Keratinocyte (primary cell): ENCODE results near the gene BRIP1.

Source experiments
- EZH2 ChIP-seq: IDR thresholded peaks from one replicate; pipeline ENCODE4 v1.6.1; 2012; ENCODE audit warnings: inconsistent platforms, mild to moderate bottlenecking, low read length, moderate library complexity
- TF ChIP-seq, protein P1 (sequence below), 3 experiments: IDR thresholded peaks in 1 of 3; conservative IDR thresholded peaks in 1 of 3; optimal IDR thresholded peaks in 1 of 3; 2 replicates in 2 of 3; 3 replicates in 1 of 3; pipeline versions ENCODE3 to v1.5.1; 2011; ENCODE audit warnings: low read length in 3 of 3, mild to moderate bottlenecking in 3 of 3, moderate library complexity in 2 of 3, control low read depth in 1 of 3, inconsistent platforms in 1 of 3; ENCODE audit not compliant: insufficient read depth in 2 of 3; ENCODE audit errors: extremely low read depth in 1 of 3

DNA sequence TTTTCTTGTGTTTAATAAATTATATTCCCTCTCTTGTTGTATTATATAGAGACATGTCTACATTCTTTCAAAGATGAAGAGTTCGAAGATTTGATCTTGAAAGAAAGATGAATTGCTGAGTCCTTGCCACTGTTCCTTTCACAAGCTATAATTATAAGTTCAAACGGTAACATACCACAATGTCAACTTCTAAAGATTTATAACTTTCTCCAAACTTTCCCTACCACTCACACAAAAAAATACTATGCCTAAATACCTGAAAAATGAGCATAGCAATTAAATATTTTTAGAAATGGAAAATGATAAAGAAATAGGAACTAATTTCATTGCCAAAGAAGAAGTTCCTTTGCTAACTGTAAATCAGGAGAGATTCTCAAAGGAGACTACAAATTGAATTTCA lies 50.6 kb downstream of the BRIP1 start:
- TF ChIP-seq, protein P1, sequence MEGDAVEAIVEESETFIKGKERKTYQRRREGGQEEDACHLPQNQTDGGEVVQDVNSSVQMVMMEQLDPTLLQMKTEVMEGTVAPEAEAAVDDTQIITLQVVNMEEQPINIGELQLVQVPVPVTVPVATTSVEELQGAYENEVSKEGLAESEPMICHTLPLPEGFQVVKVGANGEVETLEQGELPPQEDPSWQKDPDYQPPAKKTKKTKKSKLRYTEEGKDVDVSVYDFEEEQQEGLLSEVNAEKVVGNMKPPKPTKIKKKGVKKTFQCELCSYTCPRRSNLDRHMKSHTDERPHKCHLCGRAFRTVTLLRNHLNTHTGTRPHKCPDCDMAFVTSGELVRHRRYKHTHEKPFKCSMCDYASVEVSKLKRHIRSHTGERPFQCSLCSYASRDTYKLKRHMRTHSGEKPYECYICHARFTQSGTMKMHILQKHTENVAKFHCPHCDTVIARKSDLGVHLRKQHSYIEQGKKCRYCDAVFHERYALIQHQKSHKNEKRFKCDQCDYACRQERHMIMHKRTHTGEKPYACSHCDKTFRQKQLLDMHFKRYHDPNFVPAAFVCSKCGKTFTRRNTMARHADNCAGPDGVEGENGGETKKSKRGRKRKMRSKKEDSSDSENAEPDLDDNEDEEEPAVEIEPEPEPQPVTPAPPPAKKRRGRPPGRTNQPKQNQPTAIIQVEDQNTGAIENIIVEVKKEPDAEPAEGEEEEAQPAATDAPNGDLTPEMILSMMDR (optimal IDR thresholded peaks at IDR 0.05 in 1 of 3, IDR thresholded peaks at IDR 0.05 in 1 of 3, conservative IDR thresholded peaks at IDR 0.05 in 1 of 3; ENCODE audit: extremely low read depth in 1 of 3, insufficient read depth in 2 of 3, low read length in 3 of 3), result no peak
- TF ChIP-seq EZH2, result no peak
